GM18505 (cell line): ENCODE data around the gene CBFA2T2.
"Not testable (repeated sequence)": the region's sequence is repeated elsewhere in the genome, so short reads cannot be mapped to it uniquely, and the experiment has no call there.

Experiments used
- ATAC-seq: cut with Tn5 transposase; IDR thresholded peaks from one replicate; pipeline ENCODE4 v1.9.1; 2021; ENCODE audit not compliant: unreplicated experiment
- POLR2A ChIP-seq: IDR thresholded peaks from 4 replicates; pipeline ENCODE4 v1.6.1; 2011; ENCODE audit warnings: borderline replicate concordance; ENCODE audit not compliant: insufficient read depth, insufficient read length; ENCODE audit errors: extremely low read depth

Gene CBFA2T2

DNA sequence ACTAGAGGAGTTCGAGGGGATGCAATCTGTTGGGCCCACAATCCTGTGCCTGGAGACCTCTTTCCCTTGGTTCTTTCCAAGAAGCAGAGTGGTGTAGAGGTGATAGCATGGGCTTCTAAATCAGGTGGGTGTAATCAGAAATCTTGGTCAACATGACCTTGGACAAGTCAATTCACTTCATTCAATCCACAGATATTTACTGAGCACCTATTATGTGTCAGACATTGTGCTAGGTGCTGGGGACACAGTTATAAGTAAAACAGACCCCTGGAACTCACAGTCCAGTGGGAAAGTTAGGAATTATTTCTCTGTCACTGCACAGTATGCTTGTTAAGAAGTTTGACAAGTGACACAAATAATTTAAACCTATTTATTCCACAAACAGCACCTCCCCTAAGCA, 199.6 kb downstream of the CBFA2T2 start:
- TF ChIP-seq POLR2A, result no peak
- no peak for ATAC-seq

DNA sequence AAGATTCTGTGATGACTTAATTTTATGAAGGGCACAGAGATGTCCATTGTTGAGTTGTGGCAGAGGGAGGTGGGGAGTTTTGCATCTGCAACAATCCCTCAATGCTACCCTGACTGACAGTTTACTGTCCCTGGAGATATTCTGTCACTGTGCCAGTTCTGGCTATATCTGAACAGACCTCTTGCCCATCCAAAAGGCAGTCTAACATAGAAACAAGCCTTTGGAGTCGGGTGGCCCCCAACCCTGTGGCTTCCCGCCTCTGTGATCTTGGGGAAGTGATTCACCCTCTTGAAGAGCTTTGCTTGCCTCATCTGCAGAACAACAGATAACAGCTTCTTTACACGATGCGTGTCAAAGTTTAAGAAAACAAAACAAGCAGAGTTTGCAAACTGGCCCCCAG, 200.1 kb downstream of the CBFA2T2 start:
- no peak for ATAC-seq
- no peak for TF ChIP-seq POLR2A

GRCh38 chr20:33693289-33693688, 203.4 kb downstream of the CBFA2T2 start:
- TF ChIP-seq POLR2A, result no peak
- no peak for ATAC-seq

DNA sequence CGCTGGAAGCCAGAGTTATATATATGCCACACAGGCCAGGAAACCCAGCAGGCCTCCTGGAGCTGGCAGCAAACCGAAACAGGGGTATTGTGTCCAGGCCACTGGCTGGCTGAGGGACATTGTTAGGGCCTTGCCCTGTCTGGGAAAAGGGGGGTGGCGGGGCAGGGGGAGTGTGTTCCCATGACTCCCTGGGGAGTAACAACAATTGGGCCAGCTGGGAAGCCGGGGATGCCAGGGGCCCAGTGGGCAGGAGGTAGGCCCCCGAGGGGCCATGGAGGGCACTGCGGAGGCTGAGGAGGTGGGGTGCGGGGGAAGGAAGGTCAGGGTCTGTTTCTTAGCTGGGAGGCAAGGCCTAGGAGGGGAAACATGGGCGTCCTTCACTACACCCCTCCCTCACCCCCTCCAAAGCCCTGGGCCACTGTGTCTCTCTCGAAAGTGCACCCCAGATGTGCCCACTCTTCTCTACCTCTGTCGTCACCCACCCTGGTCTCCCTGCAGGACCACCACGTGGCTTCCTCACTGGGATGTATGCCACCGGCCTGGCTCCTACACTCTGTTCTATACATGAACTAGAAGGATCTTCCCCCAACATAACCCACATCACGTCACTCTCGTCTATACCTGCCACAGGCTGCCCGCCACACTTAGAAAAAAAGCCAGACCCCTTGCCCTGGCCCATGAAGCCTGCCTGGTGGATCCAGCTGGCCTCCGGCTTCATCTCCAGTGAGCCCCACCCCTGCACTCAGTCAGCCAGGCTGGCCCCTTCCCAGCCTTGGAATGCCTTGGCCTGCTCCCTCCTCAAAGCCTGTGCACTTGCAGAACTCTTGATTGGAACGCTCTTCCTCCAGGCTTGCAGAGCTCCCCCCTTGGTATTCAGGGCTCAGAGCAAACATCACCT, 204.1 kb downstream of the CBFA2T2 start:
- no peak for TF ChIP-seq POLR2A
- no peak for ATAC-seq

- TF ChIP-seq POLR2A, result no peak
- no peak for ATAC-seq
Measured at GRCh38 chr20:33694639-33695012, 204.7 kb downstream of the CBFA2T2 start.

GRCh38 chr20:33696448-33696847, 206.6 kb downstream of the CBFA2T2 start:
- no peak for TF ChIP-seq POLR2A
- no peak for ATAC-seq

- ATAC-seq, result no peak
- TF ChIP-seq POLR2A, result no peak
Measured at GRCh38 chr20:33697129-33697528, 207.2 kb downstream of the CBFA2T2 start.

- not testable (repeated sequence) for ATAC-seq
Measured at GRCh38 chr20:33698966-33699365, 209.1 kb downstream of the CBFA2T2 start.
